GM12874 (cell line): ENCODE data around the gene TMEM51.

Experiments
- TF ChIP-seq, protein P1 (sequence below): IDR thresholded peaks from 2 replicates; pipeline ENCODE4 v1.5.1; 2011; ENCODE audit warnings: low read depth, mild to moderate bottlenecking, control low read depth, low read length, moderate library complexity; ENCODE audit not compliant: insufficient read depth

The TMEM51 gene

DNA sequence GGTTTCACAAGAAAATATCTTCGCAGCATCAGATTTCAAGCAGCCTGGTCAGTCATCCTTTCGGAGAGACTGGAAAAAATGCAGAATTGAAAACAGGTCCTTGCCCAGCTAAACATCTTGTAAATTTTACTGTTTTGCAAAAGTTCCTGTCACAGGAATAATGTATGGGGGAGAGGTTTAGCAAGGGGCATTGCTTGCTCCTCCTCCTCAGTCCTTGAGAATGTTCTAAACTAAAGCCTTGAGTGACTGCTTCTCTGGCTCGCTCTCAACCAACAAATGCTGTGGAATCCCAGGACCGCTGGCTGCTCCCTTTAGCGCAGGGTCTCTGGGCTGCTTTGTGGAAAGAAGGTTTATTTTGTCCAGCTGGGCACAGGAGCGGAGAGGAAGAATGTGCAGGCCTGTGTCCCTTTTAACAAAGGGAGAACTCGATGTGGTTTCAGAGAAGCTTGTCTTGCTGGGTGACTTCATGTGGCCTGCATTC, 59.8 kb downstream of the TMEM51 start:
- TF ChIP-seq, protein P1, sequence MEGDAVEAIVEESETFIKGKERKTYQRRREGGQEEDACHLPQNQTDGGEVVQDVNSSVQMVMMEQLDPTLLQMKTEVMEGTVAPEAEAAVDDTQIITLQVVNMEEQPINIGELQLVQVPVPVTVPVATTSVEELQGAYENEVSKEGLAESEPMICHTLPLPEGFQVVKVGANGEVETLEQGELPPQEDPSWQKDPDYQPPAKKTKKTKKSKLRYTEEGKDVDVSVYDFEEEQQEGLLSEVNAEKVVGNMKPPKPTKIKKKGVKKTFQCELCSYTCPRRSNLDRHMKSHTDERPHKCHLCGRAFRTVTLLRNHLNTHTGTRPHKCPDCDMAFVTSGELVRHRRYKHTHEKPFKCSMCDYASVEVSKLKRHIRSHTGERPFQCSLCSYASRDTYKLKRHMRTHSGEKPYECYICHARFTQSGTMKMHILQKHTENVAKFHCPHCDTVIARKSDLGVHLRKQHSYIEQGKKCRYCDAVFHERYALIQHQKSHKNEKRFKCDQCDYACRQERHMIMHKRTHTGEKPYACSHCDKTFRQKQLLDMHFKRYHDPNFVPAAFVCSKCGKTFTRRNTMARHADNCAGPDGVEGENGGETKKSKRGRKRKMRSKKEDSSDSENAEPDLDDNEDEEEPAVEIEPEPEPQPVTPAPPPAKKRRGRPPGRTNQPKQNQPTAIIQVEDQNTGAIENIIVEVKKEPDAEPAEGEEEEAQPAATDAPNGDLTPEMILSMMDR: no peak

DNA sequence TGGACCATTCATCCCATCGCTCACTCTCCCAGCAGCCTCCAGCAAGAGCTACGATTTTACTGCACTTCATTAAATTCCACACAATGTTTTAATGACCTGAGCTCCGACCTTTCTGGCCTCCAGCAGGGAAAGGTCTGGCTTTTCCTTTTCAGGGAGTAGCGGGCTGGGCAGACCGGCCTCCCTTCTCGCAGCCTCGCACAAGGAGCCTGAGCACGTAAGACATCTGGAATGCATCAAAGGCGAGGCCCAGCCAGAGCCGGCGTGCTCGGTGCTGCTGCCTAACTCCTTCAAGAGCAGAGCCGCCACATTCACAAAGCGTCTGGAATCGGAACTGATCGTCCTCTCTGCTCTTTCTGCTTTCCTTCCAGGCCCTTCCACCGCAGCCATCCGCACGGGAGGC, 61.0 kb downstream of the TMEM51 start:
- TF ChIP-seq, protein P1: no peak

DNA sequence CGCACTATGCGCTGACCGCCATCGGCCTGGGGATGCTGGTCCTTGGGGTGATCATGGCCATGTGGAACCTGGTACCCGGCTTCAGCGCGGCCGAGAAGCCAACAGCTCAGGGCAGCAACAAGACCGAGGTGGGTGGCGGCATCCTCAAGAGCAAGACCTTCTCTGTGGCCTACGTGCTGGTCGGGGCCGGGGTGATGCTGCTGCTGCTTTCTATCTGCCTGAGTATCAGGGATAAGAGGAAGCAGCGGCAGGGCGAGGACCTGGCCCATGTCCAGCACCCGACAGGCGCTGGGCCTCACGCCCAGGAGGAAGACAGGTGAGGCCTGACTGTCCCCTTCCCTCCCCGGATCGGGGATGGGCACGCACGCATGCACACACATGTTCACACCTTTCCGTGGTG, 61.6 kb downstream of the TMEM51 start:
- TF ChIP-seq, protein P1: no peak

DNA sequence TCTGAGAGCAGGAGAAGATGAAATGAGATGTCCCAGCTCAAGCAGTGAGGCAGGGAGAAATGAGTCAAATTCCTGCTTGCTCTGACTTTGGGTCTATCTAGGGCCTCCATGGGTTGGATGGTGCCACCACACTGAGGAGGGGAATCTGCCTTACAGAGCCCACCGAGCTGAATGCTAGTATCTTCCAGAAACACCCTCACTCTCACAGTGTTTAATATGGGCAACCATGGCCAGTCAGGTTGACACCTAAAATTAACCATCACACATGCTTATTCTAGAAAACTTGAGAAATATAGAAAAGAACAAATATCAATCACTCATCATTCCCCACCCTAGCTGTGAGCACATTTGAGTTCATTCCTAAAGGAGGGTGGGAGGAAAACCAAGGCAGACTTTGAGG, 64.1 kb downstream of the TMEM51 start:
- TF ChIP-seq, protein P1: no peak

DNA sequence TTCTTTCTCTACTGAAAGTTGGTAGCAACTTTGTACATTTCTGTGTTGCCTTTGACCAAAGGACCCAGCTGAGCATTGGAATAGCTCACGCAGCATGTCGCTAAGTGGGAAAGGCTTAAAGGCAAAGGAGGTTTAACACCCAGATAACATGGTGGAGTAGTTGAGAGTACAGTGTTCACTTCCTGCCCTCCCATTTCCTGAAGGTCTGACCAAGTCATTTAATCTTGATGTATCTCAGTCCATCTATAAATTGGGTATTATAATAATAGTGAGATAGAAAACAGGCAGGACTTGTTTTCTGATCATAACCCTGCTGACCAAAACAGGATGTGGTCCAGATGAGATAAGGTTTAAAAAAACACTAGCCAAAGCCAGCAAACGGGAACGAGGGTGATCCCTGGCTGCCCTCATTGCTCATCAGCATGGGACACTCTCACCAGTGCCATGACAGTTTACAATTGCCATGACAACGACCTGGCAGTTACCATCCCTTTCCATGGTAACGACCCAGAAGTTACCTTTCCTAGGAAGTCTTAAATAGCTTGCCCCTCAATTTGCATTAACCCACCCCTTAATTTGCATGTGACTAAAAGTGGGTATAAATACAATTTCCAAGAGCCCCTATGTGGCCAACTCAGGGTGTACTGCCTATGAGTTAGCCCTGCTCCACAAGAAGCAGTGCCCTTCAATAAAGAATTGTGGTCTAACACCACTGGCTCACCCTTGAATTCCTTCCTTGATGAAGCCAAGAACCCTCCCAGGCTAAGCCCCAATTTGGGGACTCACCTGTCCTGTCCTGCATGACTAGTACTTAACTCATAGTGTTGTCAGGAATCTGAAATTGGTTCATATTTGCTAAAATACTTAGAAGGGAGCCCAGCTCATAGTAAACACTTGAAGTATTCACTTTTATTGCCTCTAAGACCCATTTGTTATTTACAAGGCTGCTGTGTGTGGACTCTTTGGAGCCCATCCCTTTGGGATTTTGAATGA, 65.0 kb downstream of the TMEM51 start:
- TF ChIP-seq, protein P1: no peak

- TF ChIP-seq, protein P1: no peak
These were observed 65.9 kb downstream of the TMEM51 start for GRCh38 chr1:15219280-15220023.

- TF ChIP-seq, protein P1: no peak
These were observed 66.5 kb downstream of the TMEM51 start for GRCh38 chr1:15220024-15220392.
